Measurements from ENCODE around the gene FAM107B. TPM values are rescaled to one million over a fixed set of nuclear protein-coding genes. Genes with fewer than 3 reads are reported as not detected.

Gene FAM107B
- total and polyA plus RNA-seq, 2 experiments from 2014 or later = 11.0 to 17.6 TPM

DNA sequence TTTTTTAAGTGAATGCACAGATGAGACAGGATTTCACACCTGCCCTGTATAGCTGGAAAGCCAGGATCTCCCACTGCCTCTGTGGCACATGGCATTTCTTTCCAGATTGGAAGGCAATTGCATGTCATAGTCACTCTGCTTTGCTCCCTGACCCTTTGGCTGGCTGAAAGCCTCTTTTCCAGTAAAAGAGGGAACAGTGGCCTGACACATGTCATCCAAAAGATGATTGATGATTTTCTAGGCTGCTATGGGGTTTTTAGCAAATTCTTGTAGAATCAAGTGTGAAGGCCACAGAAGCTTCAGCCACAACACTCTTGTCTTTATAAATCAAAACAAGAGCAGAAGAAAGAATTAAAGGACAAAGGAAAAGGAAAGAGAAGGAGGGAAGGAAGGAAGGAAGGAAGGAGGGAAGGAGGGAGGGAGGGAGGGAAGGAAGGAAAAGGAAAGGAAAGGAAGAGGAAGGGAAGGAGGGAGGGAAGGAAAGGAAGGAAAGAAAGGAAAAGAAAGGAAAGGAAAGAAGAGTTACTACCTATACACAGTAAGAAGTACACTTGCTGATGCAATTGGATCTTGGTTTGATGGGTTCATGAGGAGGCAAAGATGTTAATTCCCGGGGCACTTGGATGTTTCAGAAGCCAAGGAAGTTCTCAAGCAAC, 285.0 kb downstream of the FAM107B start:
- H3K9me2 ChIP-seq (ENCODE audit: insufficient read depth) = no peaks in the 10 kb centered on the region
- ATAC-seq (no peak), DNase-seq (ENCODE audit: low spot score) (no peak)
- H3K4me3 ChIP-seq = no peak overlapping the region
- peaks cover 2% of the 10 kb centered on the region for H3K27me3 Mint-ChIP-seq (ENCODE audit: insufficient read depth, low read depth, poor library complexity)
- H3K36me3 Mint-ChIP-seq (ENCODE audit: low read depth) = no peaks in the 10 kb centered on the region
- no peak overlapping the region for H3K27ac Mint-ChIP-seq
- no peaks in the 10 kb centered on the region for H3K27me3 ChIP-seq (ENCODE audit: insufficient read depth)
- no peaks in the 10 kb centered on the region for H3F3A ChIP-seq (replicated peaks; ENCODE audit: low read depth)
- no peaks in the 10 kb centered on the region for H3K36me3 ChIP-seq (ENCODE audit: insufficient read depth)
- no peaks in the 10 kb centered on the region for H3K9me3 Mint-ChIP-seq
- no peaks in the 10 kb centered on the region for H4K20me1 ChIP-seq (replicated peaks; ENCODE audit: insufficient read depth)
- H3K27ac ChIP-seq (ENCODE audit: low read depth) = no peak overlapping the region
- TF ChIP-seq ZNF114 (CRISPR knock-in tag; IDR thresholded peaks at IDR 0.05) = no peak
- TF ChIP-seq, protein P1, sequence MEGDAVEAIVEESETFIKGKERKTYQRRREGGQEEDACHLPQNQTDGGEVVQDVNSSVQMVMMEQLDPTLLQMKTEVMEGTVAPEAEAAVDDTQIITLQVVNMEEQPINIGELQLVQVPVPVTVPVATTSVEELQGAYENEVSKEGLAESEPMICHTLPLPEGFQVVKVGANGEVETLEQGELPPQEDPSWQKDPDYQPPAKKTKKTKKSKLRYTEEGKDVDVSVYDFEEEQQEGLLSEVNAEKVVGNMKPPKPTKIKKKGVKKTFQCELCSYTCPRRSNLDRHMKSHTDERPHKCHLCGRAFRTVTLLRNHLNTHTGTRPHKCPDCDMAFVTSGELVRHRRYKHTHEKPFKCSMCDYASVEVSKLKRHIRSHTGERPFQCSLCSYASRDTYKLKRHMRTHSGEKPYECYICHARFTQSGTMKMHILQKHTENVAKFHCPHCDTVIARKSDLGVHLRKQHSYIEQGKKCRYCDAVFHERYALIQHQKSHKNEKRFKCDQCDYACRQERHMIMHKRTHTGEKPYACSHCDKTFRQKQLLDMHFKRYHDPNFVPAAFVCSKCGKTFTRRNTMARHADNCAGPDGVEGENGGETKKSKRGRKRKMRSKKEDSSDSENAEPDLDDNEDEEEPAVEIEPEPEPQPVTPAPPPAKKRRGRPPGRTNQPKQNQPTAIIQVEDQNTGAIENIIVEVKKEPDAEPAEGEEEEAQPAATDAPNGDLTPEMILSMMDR (conservative IDR thresholded peaks at IDR 0.05; ENCODE audit: low read depth in 2 of 2) = no peak
- no peak for TF ChIP-seq POLR2AphosphoS5 (IDR thresholded peaks at IDR 0.05; ENCODE audit: low read depth)
- no peak for TF ChIP-seq EZH2 (IDR thresholded peaks at IDR 0.05; ENCODE audit: low read depth, unreplicated experiment)
- TF ChIP-seq CREB1 (CRISPR knock-in tag; IDR thresholded peaks at IDR 0.05; ENCODE audit: low read depth) = no peak
- TF ChIP-seq, protein P2, sequence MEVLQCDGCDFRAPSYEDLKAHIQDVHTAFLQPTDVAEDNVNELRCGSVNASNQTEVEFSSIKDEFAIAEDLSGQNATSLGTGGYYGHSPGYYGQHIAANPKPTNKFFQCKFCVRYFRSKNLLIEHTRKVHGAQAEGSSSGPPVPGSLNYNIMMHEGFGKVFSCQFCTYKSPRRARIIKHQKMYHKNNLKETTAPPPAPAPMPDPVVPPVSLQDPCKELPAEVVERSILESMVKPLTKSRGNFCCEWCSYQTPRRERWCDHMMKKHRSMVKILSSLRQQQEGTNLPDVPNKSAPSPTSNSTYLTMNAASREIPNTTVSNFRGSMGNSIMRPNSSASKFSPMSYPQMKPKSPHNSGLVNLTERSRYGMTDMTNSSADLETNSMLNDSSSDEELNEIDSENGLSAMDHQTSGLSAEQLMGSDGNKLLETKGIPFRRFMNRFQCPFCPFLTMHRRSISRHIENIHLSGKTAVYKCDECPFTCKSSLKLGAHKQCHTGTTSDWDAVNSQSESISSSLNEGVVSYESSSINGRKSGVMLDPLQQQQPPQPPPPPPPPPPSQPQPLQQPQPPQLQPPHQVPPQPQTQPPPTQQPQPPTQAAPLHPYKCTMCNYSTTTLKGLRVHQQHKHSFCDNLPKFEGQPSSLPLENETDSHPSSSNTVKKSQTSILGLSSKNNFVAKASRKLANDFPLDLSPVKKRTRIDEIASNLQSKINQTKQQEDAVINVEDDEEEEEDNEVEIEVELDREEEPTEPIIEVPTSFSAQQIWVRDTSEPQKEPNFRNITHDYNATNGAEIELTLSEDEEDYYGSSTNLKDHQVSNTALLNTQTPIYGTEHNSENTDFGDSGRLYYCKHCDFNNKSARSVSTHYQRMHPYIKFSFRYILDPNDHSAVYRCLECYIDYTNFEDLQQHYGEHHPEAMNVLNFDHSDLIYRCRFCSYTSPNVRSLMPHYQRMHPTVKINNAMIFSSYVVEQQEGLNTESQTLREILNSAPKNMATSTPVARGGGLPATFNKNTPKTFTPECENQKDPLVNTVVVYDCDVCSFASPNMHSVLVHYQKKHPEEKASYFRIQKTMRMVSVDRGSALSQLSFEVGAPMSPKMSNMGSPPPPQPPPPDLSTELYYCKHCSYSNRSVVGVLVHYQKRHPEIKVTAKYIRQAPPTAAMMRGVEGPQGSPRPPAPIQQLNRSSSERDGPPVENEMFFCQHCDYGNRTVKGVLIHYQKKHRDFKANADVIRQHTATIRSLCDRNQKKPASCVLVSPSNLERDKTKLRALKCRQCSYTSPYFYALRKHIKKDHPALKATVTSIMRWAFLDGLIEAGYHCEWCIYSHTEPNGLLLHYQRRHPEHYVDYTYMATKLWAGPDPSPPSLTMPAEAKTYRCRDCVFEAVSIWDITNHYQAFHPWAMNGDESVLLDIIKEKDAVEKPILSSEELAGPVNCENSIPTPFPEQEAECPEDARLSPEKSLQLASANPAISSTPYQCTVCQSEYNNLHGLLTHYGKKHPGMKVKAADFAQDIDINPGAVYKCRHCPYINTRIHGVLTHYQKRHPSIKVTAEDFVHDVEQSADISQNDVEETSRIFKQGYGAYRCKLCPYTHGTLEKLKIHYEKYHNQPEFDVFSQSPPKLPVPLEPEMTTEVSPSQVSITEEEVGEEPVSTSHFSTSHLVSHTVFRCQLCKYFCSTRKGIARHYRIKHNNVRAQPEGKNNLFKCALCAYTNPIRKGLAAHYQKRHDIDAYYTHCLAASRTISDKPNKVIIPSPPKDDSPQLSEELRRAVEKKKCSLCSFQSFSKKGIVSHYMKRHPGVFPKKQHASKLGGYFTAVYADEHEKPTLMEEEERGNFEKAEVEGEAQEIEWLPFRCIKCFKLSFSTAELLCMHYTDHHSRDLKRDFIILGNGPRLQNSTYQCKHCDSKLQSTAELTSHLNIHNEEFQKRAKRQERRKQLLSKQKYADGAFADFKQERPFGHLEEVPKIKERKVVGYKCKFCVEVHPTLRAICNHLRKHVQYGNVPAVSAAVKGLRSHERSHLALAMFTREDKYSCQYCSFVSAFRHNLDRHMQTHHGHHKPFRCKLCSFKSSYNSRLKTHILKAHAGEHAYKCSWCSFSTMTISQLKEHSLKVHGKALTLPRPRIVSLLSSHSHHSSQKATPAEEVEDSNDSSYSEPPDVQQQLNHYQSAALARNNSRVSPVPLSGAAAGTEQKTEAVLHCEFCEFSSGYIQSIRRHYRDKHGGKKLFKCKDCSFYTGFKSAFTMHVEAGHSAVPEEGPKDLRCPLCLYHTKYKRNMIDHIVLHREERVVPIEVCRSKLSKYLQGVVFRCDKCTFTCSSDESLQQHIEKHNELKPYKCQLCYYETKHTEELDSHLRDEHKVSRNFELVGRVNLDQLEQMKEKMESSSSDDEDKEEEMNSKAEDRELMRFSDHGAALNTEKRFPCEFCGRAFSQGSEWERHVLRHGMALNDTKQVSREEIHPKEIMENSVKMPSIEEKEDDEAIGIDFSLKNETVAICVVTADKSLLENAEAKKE (CRISPR knock-in tag; IDR thresholded peaks at IDR 0.05) = no peak
- TF ChIP-seq, protein P3, sequence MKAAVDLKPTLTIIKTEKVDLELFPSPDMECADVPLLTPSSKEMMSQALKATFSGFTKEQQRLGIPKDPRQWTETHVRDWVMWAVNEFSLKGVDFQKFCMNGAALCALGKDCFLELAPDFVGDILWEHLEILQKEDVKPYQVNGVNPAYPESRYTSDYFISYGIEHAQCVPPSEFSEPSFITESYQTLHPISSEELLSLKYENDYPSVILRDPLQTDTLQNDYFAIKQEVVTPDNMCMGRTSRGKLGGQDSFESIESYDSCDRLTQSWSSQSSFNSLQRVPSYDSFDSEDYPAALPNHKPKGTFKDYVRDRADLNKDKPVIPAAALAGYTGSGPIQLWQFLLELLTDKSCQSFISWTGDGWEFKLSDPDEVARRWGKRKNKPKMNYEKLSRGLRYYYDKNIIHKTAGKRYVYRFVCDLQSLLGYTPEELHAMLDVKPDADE (IDR thresholded peaks at IDR 0.05) = no peak
- no peak for TF ChIP-seq JUNB (IDR thresholded peaks at IDR 0.05; ENCODE audit: unreplicated experiment)
- TF ChIP-seq EZH2phosphoT487 (IDR thresholded peaks at IDR 0.05; ENCODE audit: unreplicated experiment) = no peak
- TF ChIP-seq, protein P4, sequence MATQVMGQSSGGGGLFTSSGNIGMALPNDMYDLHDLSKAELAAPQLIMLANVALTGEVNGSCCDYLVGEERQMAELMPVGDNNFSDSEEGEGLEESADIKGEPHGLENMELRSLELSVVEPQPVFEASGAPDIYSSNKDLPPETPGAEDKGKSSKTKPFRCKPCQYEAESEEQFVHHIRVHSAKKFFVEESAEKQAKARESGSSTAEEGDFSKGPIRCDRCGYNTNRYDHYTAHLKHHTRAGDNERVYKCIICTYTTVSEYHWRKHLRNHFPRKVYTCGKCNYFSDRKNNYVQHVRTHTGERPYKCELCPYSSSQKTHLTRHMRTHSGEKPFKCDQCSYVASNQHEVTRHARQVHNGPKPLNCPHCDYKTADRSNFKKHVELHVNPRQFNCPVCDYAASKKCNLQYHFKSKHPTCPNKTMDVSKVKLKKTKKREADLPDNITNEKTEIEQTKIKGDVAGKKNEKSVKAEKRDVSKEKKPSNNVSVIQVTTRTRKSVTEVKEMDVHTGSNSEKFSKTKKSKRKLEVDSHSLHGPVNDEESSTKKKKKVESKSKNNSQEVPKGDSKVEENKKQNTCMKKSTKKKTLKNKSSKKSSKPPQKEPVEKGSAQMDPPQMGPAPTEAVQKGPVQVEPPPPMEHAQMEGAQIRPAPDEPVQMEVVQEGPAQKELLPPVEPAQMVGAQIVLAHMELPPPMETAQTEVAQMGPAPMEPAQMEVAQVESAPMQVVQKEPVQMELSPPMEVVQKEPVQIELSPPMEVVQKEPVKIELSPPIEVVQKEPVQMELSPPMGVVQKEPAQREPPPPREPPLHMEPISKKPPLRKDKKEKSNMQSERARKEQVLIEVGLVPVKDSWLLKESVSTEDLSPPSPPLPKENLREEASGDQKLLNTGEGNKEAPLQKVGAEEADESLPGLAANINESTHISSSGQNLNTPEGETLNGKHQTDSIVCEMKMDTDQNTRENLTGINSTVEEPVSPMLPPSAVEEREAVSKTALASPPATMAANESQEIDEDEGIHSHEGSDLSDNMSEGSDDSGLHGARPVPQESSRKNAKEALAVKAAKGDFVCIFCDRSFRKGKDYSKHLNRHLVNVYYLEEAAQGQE (IDR thresholded peaks at IDR 0.05; ENCODE audit: unreplicated experiment) = no peak
- TF ChIP-seq STAT1 (IDR thresholded peaks at IDR 0.05; ENCODE audit: unreplicated experiment) = no peak
- TF ChIP-seq ZNF331 (CRISPR knock-in tag; IDR thresholded peaks at IDR 0.05; ENCODE audit: low read depth) = no peak
- TF ChIP-seq NANOG (IDR thresholded peaks at IDR 0.05; ENCODE audit: borderline replicate concordance) = no peak
- H2AFZ ChIP-seq = no peak overlapping the region
- no peak overlapping the region for H3K4me2 ChIP-seq
- H3K4me1 Mint-ChIP-seq = no peaks in the 10 kb centered on the region
- H3K4me1 ChIP-seq (ENCODE audit: insufficient read depth) = no peaks in the 10 kb centered on the region
- no peak overlapping the region for H3K4me3 Mint-ChIP-seq
- no peaks in the 10 kb centered on the region for H3K79me2 ChIP-seq (replicated peaks; ENCODE audit: insufficient read depth)

All from GM23338 (cell line).